HG03103 (cell line): ENCODE measurements around the gene KHK.

Source experiments
- ATAC-seq: cut with Tn5 transposase; IDR thresholded peaks from one replicate; pipeline ENCODE4 v1.9.1; 2021; ENCODE audit warnings: low read depth; ENCODE audit not compliant: unreplicated experiment

Gene KHK

DNA sequence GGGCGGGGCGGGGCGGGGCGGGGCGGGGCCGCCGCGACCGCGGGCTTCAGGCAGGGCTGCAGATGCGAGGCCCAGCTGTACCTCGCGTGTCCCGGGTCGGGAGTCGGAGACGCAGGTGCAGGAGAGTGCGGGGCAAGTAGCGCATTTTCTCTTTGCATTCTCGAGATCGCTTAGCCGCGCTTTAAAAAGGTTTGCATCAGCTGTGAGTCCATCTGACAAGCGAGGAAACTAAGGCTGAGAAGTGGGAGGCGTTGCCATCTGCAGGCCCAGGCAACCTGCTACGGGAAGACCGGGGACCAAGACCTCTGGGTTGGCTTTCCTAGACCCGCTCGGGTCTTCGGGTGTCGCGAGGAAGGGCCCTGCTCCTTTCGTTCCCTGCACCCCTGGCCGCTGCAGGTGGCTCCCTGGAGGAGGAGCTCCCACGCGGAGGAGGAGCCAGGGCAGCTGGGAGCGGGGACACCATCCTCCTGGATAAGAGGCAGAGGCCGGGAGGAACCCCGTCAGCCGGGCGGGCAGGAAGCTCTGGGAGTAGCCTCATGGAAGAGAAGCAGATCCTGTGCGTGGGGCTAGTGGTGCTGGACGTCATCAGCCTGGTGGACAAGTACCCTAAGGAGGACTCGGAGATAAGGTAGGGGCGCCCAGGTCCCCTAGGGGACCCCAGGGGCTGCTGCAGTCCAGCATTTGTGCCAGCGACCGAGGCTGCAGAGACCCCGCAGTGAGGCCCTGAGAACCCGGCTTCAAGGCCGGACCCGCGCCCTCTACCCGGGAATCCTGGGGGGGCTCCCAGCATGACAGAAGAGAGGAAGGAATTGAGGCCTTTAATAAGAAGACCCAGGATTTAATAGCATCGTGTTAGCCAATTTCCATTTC, at the start of gene KHK:
Gene KHK, plus strand, starts transcription at position 49 of the 870 bp plus-strand sequence. Its CDS starts 488 bp downstream, at position 537.
- ATAC-seq, result no peak

DNA sequence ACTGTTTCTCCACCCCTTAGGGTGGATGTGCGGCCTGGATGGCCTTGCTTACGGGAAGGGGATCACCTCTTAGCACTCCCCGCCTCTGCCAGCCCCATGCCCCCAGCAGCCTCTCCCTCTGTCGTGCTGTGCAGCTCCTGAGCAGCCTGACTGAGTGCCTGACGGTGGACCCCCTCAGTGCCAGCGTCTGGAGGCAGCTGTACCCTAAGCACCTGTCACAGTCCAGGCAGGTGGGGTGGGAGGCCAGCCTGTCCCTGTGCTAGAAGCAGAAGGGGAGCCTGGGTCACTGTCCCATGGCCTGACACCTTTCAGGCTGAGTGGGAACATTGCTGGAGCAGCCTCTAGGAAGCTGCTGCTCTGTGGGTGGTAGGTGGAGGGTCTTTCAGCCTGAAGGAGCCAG, 48.6 kb upstream of the KHK start:
- no peak for ATAC-seq

- ATAC-seq, result no peak
Measured at GRCh38 chr2:27038631-27039339, 47.8 kb upstream of the KHK start.

DNA sequence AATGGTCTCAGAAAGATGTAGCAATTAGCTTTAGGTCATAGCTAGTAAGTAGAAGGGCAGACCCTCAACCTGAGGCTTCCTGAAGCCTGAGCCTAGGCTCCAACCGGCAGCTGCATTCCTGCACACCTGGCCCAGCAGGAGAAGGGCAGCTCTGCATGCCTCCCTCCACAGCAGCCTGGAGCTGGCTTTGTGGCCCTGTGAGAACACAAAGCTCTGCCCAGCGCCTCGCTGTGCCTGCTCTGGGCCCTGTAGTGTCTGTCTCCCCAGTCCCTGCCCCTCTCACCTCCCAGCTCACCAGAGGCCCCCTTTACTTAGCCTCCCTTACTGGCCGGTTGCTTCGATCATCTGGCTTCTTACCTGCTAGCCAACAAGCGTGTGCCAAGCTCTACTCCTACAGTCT, 47.1 kb upstream of the KHK start:
- ATAC-seq, result no peak

DNA sequence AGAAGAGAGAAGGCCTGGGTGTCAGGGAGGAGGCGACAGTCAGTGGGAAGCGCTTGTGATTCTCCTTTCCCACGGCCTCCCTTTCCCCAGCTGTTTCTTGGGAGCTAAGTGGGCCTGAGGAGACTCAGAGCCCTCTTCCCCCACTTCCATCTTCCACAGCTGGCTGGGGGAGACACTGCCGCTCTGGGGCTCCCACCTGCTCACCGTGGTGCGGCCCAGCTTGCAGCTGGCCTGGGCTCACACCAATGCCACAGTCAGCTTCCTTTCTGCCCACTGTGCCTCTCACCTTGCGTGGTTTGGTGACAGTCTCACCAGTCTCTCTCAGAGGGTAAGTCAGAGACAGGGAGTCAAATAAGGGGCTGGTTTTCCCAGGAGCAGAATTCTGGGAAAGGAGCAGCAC, 46.7 kb upstream of the KHK start:
- ATAC-seq, result no peak

DNA sequence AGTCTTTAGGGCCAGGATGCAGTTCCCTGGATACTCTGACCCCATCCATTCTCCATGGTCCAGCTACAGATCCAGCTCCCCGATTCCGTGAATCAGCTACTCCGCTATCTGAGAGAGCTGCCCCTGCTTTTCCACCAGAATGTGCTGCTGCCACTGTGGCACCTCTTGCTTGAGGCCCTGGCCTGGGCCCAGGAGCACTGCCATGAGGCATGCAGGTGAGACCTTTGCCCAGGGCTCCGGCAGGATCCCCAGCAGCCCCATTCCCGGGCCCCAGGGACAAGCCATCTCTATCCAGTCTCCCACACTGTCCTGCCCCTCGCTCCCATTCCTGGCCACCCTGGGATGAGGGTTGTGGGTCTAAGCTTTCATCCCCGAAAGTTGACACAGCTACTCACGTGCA, 46.3 kb upstream of the KHK start:
- no peak for ATAC-seq

DNA sequence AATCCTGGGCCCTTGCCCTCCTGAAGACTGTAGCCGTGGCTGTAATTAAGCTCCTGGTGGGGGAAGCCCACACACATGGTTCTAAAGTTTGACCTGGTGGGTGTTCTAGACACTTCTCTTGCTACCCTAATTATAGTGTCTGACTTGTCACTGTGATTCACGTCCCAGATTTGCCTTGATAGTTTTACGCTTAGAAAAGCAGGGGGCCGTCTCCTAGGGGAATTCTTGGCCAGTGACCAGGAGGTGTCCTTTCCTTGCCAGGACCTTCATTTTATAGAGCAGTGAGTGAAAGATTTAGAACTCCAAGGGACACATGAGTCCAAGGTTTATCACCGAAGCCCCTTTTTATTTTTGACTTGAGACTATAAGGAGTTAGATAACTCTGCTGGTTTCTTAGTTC, 44.8 kb upstream of the KHK start:
- peak; percentile 13 for ATAC-seq

DNA sequence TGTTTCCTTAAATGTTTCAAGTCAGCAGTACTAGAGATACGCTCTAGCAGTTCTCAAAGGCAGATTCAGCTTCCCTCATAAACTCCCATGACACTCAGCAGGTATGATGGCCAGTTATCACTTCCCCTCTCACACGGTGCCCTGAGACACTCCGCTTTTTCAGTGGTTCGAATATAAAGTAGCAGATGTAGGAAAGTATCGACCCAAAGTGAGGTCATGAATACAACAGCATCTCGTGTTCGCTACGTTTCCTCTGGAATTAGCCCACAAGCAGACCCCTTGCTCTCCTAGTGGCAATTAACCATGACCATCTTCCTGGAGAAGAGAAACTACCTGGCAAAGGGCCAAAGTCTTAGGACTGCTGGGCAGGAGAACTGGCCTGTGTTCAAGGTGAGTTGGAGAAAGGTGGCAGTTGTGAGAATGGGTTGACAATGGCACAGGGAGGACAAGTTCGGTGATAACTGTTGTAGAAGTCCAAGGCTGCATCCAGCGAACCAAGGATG, 44.4 kb upstream of the KHK start:
- ATAC-seq, result peak; percentile 78

GRCh38 chr2:27042985-27043634, 43.5 kb upstream of the KHK start:
- no peak for ATAC-seq

GRCh38 chr2:27049422-27050280, 36.9 kb upstream of the KHK start:
- ATAC-seq, result no peak

- peak; percentile 37 for ATAC-seq
Measured at GRCh38 chr2:27050281-27050995, 36.1 kb upstream of the KHK start.

DNA sequence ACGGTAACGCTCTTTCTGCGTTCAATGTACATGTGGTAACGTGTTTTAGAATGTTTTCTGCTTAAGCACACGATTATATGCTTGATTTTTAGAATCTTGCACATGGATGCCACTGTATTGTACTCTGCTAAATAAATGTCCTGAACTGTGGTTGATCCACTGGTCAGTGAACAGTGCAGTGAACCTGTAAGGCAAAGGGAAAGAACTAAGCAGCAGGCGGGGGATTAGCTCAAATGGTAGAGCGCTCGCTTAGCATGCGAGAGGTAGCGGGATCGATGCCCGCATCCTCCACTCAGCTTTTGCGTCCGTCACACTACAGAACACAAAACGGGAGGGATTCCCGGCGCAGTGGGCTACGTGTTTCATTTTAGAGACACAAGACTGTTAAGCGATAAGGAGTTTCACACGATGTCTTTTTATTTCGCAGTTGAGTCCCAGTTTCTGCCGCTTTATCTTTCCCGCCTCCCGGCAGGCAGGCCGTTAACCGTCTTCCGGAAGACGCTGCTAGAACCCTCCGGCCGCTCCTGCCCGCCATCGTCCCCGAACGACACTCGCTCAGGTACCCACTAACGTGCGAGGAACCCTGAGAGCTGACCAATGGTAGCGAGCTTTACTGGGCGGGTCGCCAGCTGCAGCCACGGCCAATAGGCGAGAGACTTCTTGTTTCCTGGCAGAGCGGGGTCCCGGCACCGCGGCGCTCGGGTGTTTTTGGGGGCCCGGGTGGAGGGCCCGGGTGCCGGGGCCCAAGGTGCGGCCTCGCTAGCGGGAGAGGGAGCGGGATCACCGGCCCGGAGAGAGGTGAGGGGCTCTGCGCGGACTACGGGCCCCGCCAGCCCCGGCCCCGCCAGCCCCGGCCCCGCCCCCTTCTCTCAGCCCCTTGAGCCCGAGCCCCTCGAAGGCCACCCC, 35.3 kb upstream of the KHK start, which contains the start of gene AGBL5:
Gene AGBL5, plus strand, starts transcription at position 673 of the 906 bp plus-strand sequence. CDS start 1,291 bp downstream, outside the sequence.
- peak; percentile 55 for ATAC-seq

DNA sequence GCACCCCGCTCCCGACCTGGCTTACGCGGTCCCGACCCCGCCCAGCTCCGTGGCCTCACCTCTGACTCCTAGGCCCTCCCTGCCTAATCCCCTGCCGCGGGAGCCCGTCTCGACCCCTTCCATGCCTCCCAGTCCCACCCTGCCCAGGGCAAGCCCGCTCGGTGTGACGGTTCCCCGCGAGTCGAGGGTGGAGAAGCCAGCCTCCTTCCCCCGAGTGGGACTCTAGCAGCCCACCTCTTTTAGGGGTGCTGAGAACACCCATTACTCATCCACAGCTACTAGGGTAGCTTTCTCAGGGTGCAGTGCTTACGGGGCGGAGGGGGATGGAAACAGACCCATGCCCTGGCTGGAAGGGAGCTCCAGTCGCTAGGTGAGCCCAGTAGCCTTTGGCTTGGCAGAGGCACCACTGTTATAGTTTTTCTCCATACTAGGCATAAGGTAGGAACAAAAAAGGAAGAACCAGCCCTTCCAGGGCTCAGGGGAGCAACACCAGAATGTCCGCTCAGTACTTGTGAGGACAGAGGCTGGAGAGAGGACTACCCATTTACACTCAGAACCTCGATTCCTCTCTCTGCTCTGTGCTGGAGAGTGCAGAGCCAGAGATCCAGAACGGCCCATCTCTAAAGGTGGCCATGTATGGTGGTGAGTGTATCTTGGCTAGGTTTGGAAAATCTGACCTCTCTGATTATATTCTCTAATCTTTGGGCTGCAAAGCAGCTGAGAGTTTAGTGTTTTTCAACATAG, 34.5 kb upstream of the KHK start:
- no peak for ATAC-seq

GRCh38 chr2:27053321-27053720, 33.3 kb upstream of the KHK start:
- ATAC-seq, result no peak

DNA sequence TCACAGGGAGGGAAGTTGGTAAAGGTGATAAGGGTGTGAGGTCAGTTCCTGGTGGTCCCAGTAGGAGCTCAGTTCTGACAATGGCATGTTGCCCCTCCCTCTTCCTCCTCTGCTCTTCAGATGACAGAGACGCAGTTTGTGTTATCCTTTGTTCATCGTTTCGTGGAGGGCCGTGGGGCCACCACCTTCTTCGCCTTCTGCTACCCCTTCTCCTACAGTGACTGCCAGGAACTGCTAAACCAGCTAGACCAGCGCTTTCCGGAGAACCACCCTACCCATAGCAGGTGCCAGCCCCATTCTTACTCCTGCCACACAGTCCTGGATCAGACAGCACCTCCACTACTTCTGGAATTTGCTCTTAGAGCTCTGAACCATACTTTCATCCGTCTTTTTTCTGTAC, 32.8 kb upstream of the KHK start:
- ATAC-seq, result no peak

GRCh38 chr2:27054721-27055120, 31.9 kb upstream of the KHK start:
- ATAC-seq, result no peak

- ATAC-seq, result no peak
Measured at GRCh38 chr2:27057184-27057583, 29.4 kb upstream of the KHK start.

GRCh38 chr2:27058210-27058609, 28.4 kb upstream of the KHK start:
- ATAC-seq, result no peak
